GM12891 (cell line): ENCODE data around the gene HLA-C.
"Not testable (repeated sequence)": the region's sequence is repeated elsewhere in the genome, so short reads cannot be mapped to it uniquely, and the experiment has no call there.

Experiments
- DNase-seq: peaks from one replicate; pipeline ENCODE4 v3.0.0; 2011; ENCODE audit warnings: low spot score; ENCODE audit not compliant: insufficient read length
- FAIRE-seq: peaks from 2 replicates; lab custom pipeline; 2011; peaks lifted over from hg19 to GRCh38; lab: Jason Lieb, UNC
- PAX5 ChIP-seq: IDR thresholded peaks from 2 replicates; pipeline ENCODE4 v1.6.1; 2011; ENCODE audit warnings: low read length, moderate library complexity, mild to moderate bottlenecking; ENCODE audit not compliant: insufficient read depth, severe bottlenecking
- POLR2A ChIP-seq: IDR thresholded peaks from 2 replicates; pipeline ENCODE4 v1.6.1; 2011; ENCODE audit warnings: low read depth, low read length, control low read depth
- POLR2AphosphoS5 ChIP-seq: IDR thresholded peaks from 2 replicates; pipeline ENCODE4 v1.6.1; 2011; ENCODE audit warnings: low read depth, low read length, control low read depth
- POU2F2 ChIP-seq: IDR thresholded peaks from 2 replicates; pipeline ENCODE4 v1.6.1; 2011; ENCODE audit warnings: low read depth, mild to moderate bottlenecking, control low read depth, low read length, moderate library complexity
- SPI1 ChIP-seq: IDR thresholded peaks from 2 replicates; pipeline ENCODE4 v1.6.1; 2011; ENCODE audit warnings: low read depth, low read length, control low read depth
- TAF1 ChIP-seq: IDR thresholded peaks from 2 replicates; pipeline ENCODE4 v1.6.1; 2011; ENCODE audit warnings: low read depth, low read length, control low read depth

The HLA-C gene

GRCh38 chr6:31252625-31253024 lies 19.3 kb downstream of the HLA-C start:
- DNase-seq (no peak), FAIRE-seq (no peak)
- TF ChIP-seq PAX5 (no peak), POU2F2 (no peak), POLR2A (no peak), POLR2AphosphoS5 (no peak), TAF1 (no peak), SPI1 (no peak)

- FAIRE-seq: no peak
- no peak for DNase-seq
- no peak for TF ChIP-seq PAX5
- no peak for TF ChIP-seq POLR2A
- no peak for TF ChIP-seq POLR2AphosphoS5
- no peak for TF ChIP-seq POU2F2
- no peak for TF ChIP-seq TAF1
- TF ChIP-seq SPI1: no peak
Observed at GRCh38 chr6:31251261-31251660, 20.6 kb downstream of the HLA-C start.

- no peak for TF ChIP-seq PAX5
- DNase-seq: no peak
- no peak for FAIRE-seq
Observed at GRCh38 chr6:31249184-31249583, 22.7 kb downstream of the HLA-C start.

- FAIRE-seq: no peak
- DNase-seq: no peak
- TF ChIP-seq POU2F2: no peak
- TF ChIP-seq PAX5: no peak
- no peak for TF ChIP-seq TAF1
- no peak for TF ChIP-seq POLR2AphosphoS5
- no peak for TF ChIP-seq SPI1
Observed at GRCh38 chr6:31247813-31248212, 24.1 kb downstream of the HLA-C start.

GRCh38 chr6:31246051-31246521 lies 25.8 kb downstream of the HLA-C start:
- no peak for DNase-seq
- FAIRE-seq: no peak
- no peak for TF ChIP-seq POLR2A
- no peak for TF ChIP-seq PAX5
- no peak for TF ChIP-seq POU2F2
- TF ChIP-seq SPI1: no peak
- no peak for TF ChIP-seq POLR2AphosphoS5
- no peak for TF ChIP-seq TAF1

- TF ChIP-seq SPI1 (no peak), PAX5 (no peak), POU2F2 (no peak), TAF1 (no peak), POLR2A (no peak), POLR2AphosphoS5 (no peak)
- DNase-seq (no peak), FAIRE-seq (no peak)
Observed at GRCh38 chr6:31243508-31243907, 28.4 kb downstream of the HLA-C start.

GRCh38 chr6:31239854-31240253 lies 32.0 kb downstream of the HLA-C start:
- TF ChIP-seq SPI1 (no peak), POLR2AphosphoS5 (no peak), TAF1 (no peak), POLR2A (no peak), POU2F2 (no peak), PAX5 (no peak)
- FAIRE-seq (no peak), DNase-seq (no peak)

- FAIRE-seq, DNase-seq: not testable (repeated sequence)
Observed at GRCh38 chr6:31234101-31234500, 37.8 kb downstream of the HLA-C start.

- no peak for TF ChIP-seq SPI1
- no peak for TF ChIP-seq PAX5
- TF ChIP-seq POLR2AphosphoS5: no peak
- TF ChIP-seq POU2F2: no peak
- TF ChIP-seq POLR2A: no peak
- TF ChIP-seq TAF1: no peak
- DNase-seq (no peak), FAIRE-seq (no peak)
Observed at GRCh38 chr6:31228476-31228875, 43.4 kb downstream of the HLA-C start.

GRCh38 chr6:31227143-31227542 lies 44.7 kb downstream of the HLA-C start:
- TF ChIP-seq POLR2AphosphoS5 (no peak), POU2F2 (no peak), PAX5 (no peak)
- DNase-seq (no peak), FAIRE-seq (no peak)

GRCh38 chr6:31225735-31226134 lies 46.2 kb downstream of the HLA-C start:
- FAIRE-seq (no peak), DNase-seq (no peak)
- TF ChIP-seq POLR2A (no peak), TAF1 (no peak), PAX5 (no peak), POLR2AphosphoS5 (no peak), POU2F2 (no peak), SPI1 (no peak)
